Measurements from ENCODE around the gene RASAL2.

Gene RASAL2

DNA sequence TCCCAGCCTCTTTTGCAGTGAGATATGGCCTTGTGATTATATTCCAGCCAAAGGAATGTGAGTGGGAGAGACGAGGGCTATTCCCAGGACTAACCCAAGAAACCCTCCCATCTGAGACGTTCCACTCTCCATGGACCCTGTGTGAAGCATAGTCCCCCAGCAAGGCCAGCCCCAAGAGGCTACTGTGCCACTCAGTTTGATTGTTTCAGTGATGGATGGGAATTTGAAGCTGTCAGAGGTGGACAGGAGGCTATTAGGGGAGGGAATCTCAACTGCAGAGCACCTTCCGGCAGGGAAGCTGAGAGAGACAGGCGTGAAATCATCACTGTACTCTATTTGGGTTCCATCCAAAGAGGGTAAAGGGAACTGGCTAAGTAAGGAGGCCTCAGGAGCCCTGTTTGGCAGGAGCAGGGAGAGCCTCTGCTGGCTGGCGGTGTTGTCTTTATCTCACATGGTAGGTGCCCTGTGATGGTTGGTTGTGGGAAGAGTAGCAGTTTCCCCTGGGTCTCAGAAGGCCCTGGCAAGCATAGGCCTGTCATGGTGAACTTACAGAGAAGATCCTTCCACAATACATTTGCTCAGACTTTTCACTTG lies 415.6 kb downstream of the RASAL2 start:
- H3K9me3 Mint-ChIP-seq, result no peaks in the 10 kb centered on the region
- peaks cover 28% of the 10 kb centered on the region for H3K4me1 Mint-ChIP-seq
- no peak overlapping the region for H3K4me3 Mint-ChIP-seq
- H3K27me3 Mint-ChIP-seq (ENCODE audit: low read depth), result peaks cover 8% of the 10 kb centered on the region
- no peaks in the 10 kb centered on the region for H3K36me3 Mint-ChIP-seq (ENCODE audit: low read depth)
- TF ChIP-seq, protein P1, sequence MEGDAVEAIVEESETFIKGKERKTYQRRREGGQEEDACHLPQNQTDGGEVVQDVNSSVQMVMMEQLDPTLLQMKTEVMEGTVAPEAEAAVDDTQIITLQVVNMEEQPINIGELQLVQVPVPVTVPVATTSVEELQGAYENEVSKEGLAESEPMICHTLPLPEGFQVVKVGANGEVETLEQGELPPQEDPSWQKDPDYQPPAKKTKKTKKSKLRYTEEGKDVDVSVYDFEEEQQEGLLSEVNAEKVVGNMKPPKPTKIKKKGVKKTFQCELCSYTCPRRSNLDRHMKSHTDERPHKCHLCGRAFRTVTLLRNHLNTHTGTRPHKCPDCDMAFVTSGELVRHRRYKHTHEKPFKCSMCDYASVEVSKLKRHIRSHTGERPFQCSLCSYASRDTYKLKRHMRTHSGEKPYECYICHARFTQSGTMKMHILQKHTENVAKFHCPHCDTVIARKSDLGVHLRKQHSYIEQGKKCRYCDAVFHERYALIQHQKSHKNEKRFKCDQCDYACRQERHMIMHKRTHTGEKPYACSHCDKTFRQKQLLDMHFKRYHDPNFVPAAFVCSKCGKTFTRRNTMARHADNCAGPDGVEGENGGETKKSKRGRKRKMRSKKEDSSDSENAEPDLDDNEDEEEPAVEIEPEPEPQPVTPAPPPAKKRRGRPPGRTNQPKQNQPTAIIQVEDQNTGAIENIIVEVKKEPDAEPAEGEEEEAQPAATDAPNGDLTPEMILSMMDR (IDR thresholded peaks at IDR 0.05; ENCODE audit: unreplicated experiment in 3 of 3), result no peak
- H3K27ac Mint-ChIP-seq, result peak overlapping the region; percentile 50 to 91 (median 86)

DNA sequence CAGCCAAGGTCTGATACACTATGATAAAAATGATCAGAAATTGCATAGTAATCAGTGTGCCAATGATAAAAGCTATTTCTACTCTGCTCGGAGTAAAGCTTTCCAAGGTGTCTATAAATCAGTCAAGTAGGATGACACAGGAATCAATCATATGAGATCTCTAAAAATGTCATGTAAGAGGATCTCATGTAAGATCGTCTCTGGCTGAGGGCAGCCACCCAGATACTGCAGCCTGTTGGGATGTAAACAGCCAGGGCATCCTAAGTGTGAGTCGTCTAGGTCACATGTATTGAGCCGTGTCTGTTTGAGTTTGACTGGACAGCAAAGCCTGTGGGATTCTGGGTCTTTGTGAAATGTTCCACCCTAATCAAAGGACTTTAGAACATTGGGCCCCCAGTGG lies 416.3 kb downstream of the RASAL2 start:
- H3K4me1 Mint-ChIP-seq, result peaks cover 28% of the 10 kb centered on the region
- TF ChIP-seq, protein P1 (IDR thresholded peaks at IDR 0.05; ENCODE audit: unreplicated experiment in 3 of 3), result no peak
- H3K27ac Mint-ChIP-seq, result peak overlapping the region in 2 of 3 experiments; percentile 86 to 91
- H3K36me3 Mint-ChIP-seq (ENCODE audit: low read depth), result no peaks in the 10 kb centered on the region
- H3K27me3 Mint-ChIP-seq (ENCODE audit: low read depth), result peaks cover 7% of the 10 kb centered on the region
- no peaks in the 10 kb centered on the region for H3K9me3 Mint-ChIP-seq
- no peak overlapping the region for H3K4me3 Mint-ChIP-seq

DNA sequence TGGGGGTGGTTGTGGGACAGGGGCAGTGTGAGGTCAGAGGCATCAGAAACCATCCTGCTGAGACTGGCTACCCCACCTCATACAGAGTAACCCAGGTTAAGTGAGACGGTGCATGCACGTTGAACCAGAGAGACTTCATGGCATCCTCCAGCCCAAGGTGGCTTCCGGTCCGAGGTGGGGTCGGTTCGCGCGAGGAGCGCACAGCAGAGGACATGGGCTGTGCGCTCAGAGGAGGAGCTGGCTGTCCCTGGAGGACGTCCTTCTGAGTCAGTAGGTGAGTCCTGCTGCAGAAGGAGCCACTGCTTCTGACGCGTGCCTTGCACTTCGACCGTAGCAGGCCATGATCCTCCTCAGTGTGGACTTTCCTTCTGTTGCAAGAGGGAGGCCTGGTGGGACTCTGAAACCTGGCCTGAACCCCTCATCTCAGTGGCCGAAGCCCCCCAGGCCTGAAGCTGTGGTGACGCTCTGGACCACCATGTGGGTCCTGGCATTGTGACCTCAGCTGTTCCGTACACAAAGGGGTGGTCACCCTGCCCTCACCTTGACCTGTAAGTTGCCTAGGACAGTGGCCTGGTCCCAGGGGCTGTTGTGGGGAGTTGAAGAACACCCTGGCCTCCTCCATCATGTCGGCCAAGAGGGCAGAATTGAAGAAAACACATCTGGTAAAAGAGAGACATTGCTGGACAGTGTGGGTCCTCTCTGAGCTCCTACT lies 418.8 kb downstream of the RASAL2 start, which contains the start of gene TEX35:
Gene TEX35 (plus strand): TSS at position 544 of the 712 bp plus-strand sequence. CDS start 80 bp downstream, at position 624.
- TF ChIP-seq, protein P1 (IDR thresholded peaks at IDR 0.05; ENCODE audit: unreplicated experiment in 3 of 3), result no peak
- H3K4me1 Mint-ChIP-seq, result peaks cover 28% of the 10 kb centered on the region
- H3K36me3 Mint-ChIP-seq (ENCODE audit: low read depth), result no peaks in the 10 kb centered on the region
- no peak within 1 kb of the TSS for H3K4me3 Mint-ChIP-seq
- peaks cover 7% of the 10 kb centered on the region for H3K27me3 Mint-ChIP-seq (ENCODE audit: low read depth)
- no peaks in the 10 kb centered on the region for H3K9me3 Mint-ChIP-seq
- H3K27ac Mint-ChIP-seq, result peak within 1 kb of the TSS in 2 of 3 experiments; percentile 24 to 30

DNA sequence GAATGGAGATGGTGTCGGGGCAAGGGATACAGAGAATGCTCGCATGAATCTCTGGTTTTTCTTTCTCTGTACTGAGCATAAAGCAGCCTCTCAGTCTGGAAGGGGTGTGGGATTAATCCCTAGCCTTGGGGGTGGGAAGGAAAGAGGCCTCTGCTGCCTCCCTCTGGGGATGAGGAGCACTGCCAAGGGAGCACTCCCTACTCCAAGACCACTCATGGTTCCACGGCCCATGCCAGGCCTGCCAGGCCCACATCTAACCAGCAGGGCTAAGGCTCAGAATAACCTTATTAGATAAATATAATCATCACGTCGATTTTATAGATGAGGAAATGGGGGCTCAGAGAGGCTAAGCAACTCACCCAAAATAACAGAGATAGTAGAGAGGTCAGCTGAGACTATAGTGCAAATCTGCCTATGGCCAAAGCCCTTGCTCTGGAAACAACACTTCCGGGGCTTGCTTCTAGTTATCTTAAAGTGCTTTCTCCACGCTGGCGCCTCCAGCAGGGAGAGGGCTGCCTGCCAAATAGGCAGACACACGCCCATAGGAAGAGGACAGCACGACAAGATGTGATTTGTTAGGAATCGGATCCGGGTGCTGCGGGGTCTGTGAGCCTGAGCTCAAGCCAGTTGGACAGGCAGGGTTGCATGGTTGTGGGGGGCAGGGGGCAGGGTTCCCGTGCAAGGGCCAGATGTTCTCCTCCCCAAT lies 419.5 kb downstream of the RASAL2 start:
- no peak overlapping the region for H3K4me3 Mint-ChIP-seq
- H3K27me3 Mint-ChIP-seq (ENCODE audit: low read depth), result peaks cover 7% of the 10 kb centered on the region
- peaks cover 28% of the 10 kb centered on the region for H3K4me1 Mint-ChIP-seq
- no peaks in the 10 kb centered on the region for H3K36me3 Mint-ChIP-seq (ENCODE audit: low read depth)
- peak overlapping the region in 2 of 3 experiments; percentile 24 to 30 for H3K27ac Mint-ChIP-seq
- no peaks in the 10 kb centered on the region for H3K9me3 Mint-ChIP-seq
- TF ChIP-seq, protein P1 (IDR thresholded peaks at IDR 0.05; ENCODE audit: unreplicated experiment in 3 of 3), result no peak

DNA sequence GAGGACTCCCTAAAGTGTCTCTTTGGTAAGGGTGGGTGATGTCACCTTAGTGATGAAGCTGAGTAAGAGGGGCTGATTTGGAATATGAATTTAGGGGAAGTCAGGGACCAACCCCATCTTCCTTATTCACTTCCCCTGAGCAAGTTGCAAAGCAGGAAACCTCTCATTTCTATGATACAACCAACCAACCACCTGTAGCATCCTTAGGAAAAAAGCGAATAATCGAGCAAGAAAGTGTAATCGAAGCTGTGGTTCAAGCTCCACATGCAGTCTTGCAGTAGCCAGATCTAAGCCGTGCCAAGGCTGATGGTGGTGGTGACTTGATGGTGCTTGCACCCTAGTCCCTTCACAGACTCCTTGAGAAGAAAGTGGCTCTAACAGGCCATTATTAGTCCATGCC lies 422.2 kb downstream of the RASAL2 start:
- Mint-ChIP-seq H3K4me3 (no peak overlapping the region), H3K36me3 (ENCODE audit: low read depth) (no peaks in the 10 kb centered on the region), H3K27me3 (ENCODE audit: low read depth) (peaks cover 7% of the 10 kb centered on the region), H3K9me3 (no peaks in the 10 kb centered on the region), H3K27ac (no peak overlapping the region), H3K4me1 (peaks cover 13% of the 10 kb centered on the region)
- TF ChIP-seq, protein P1 (IDR thresholded peaks at IDR 0.05; ENCODE audit: unreplicated experiment in 3 of 3), result no peak

Measured in nephron (organoid).